Esophagus muscularis mucosa (tissue), 4 donors: Measurements from ENCODE around the gene KIF21B.

Source experiments
- EP300 ChIP-seq: sonication (generic); formaldehyde crosslinking; IDR thresholded peaks from one replicate; pipeline ENCODE4 v1.6.1; 2017; ENCODE audit warnings: antibody characterized with exemption
- POLR2A ChIP-seq: fragments of 450-650 bp; IDR thresholded peaks from one replicate; pipeline ENCODE4 v1.6.1; 2017; ENCODE audit warnings: antibody characterized with exemption, moderate library complexity, mild to moderate bottlenecking, low read depth
- POLR2AphosphoS5 ChIP-seq, 2 donors: sonication (generic); formaldehyde crosslinking; IDR thresholded peaks; one replicate each; pipeline ENCODE4 v1.6.1; 2017; ENCODE audit warnings: antibody characterized with exemption in 2 of 2
- TF ChIP-seq, protein P1 (sequence below), 3 experiments: fragments of 200-600 bp in 2 of 3; fragments of 450-650 bp in 1 of 3; sonication (generic) in 2 of 3; IDR thresholded peaks; one replicate each; pipeline ENCODE4 v1.5.1; 2017 to 2019; ENCODE audit warnings: antibody characterized with exemption in 3 of 3, mild to moderate bottlenecking in 2 of 3, moderate library complexity in 1 of 3

DNA sequence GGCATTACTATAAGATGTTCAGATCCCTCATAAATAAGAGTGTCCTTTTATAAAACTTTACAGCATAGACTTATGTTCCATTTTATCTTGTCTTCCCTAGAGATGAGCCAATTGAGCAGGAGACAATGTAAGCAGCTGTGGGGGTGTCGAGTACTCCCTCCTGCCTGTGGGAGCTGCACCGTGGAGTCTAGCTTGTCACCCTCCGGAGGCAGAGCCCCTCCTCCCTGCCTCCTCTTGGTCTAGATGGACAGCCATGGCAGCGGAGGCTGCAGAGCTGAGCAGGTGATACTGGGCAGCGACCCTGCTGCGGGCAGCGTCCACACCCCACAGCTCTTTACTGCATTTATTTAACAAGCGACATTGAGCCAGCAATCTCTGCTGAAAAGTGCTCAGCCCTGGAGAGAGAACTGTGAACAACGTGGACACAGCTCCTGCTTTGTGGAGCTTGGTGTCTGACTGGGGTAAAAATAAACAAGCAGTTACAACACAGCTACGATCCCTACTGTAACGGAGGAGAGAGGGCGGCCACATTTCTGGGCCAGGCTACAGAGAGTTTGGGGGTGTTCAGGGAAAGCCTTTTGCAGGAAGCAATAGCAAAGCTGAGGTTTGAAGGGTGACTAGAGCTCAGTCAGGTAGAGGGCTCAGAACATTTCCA, 12.8 kb upstream of the KIF21B start:
- TF ChIP-seq, protein P1, sequence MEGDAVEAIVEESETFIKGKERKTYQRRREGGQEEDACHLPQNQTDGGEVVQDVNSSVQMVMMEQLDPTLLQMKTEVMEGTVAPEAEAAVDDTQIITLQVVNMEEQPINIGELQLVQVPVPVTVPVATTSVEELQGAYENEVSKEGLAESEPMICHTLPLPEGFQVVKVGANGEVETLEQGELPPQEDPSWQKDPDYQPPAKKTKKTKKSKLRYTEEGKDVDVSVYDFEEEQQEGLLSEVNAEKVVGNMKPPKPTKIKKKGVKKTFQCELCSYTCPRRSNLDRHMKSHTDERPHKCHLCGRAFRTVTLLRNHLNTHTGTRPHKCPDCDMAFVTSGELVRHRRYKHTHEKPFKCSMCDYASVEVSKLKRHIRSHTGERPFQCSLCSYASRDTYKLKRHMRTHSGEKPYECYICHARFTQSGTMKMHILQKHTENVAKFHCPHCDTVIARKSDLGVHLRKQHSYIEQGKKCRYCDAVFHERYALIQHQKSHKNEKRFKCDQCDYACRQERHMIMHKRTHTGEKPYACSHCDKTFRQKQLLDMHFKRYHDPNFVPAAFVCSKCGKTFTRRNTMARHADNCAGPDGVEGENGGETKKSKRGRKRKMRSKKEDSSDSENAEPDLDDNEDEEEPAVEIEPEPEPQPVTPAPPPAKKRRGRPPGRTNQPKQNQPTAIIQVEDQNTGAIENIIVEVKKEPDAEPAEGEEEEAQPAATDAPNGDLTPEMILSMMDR (IDR thresholded peaks at IDR 0.05) = no peak
- TF ChIP-seq POLR2A (no peak), POLR2AphosphoS5 (IDR thresholded peaks at IDR 0.05) (no peak), EP300 (no peak)
